OCI-LY3 (cell line): ENCODE measurements around the gene TRIM33.
"Not testable (repeated sequence)": the region's sequence is repeated elsewhere in the genome, so short reads cannot be mapped to it uniquely, and the experiment has no call there.

Experiments used
- H2AFZ ChIP-seq: fragments of 200-600, 300-600 bp; shearing (Covaris generic); 2 replicates; pipeline ENCODE4 v1.6.0; 2014; ENCODE audit warnings: antibody characterized with exemption, low read depth, low read length
- H3K27ac ChIP-seq: fragments of 200-600, 300-600 bp; sonication (generic); 2 replicates; pipeline ENCODE4 v1.5.1; 2014; ENCODE audit warnings: mild to moderate bottlenecking, low read length, moderate library complexity, mixed read lengths
- H3K27me3 ChIP-seq: fragments of 200-600, 300-600 bp; sonication (generic); 2 replicates; pipeline ENCODE4 v1.6.1; 2014; ENCODE audit warnings: low read depth, low read length, mixed read lengths
- H3K36me3 ChIP-seq: fragments of 200-600, 300-600 bp; sonication (generic); replicated peaks from 2 replicates; pipeline ENCODE3; 2014; ENCODE audit warnings: low read depth, low read length, mixed read lengths
- H3K4me1 ChIP-seq: fragments of 300-600, 200-600 bp; sonication (generic); 2 replicates; pipeline ENCODE4 v1.6.1; 2014; ENCODE audit warnings: low read length, mixed read lengths
- H3K4me2 ChIP-seq: fragments of 200-600, 300-600 bp; sonication (generic); 2 replicates; pipeline ENCODE4 v1.6.1; 2014; ENCODE audit warnings: low read length, mixed read lengths
- H3K4me3 ChIP-seq: fragments of 300-600, 200-600 bp; sonication (generic); 2 replicates; pipeline ENCODE4 v1.5.1; 2014; ENCODE audit warnings: antibody characterized with exemption, mild to moderate bottlenecking, low read length, moderate library complexity
- H3K79me2 ChIP-seq: fragments of 300-600, 200-600 bp; shearing (Covaris generic); 2 replicates; pipeline ENCODE4 v1.6.1; 2014; ENCODE audit warnings: mild to moderate bottlenecking, low read length, mixed read lengths
- H3K9ac ChIP-seq: fragments of 300-600, 200-600 bp; shearing (Covaris generic); 2 replicates; pipeline ENCODE4 v1.6.0; 2014; ENCODE audit warnings: mild to moderate bottlenecking, low read length, moderate library complexity
- H3K9me3 ChIP-seq: fragments of 200-600, 300-600 bp; shearing (Covaris generic); 2 replicates; pipeline ENCODE4 v1.6.1; 2014; ENCODE audit warnings: low read length, mixed read lengths; ENCODE audit not compliant: insufficient read depth
- H4K20me1 ChIP-seq: fragments of 200-600, 300-600 bp; sonication (generic); 2 replicates; pipeline ENCODE4 v1.6.1; 2016; ENCODE audit warnings: low read length, mixed read lengths; ENCODE audit not compliant: insufficient read depth
- EZH2phosphoT487 ChIP-seq: fragments of 200-600 bp; shearing (Covaris generic); IDR thresholded peaks from 2 replicates; pipeline ENCODE4 v1.6.1; 2018; ENCODE audit warnings: antibody characterized with exemption, mixed run types, low read depth
- TF ChIP-seq, protein P1 (sequence below): fragments of 200-600, 300-600 bp; sonication (generic); IDR thresholded peaks from 2 replicates; pipeline ENCODE4 v1.5.1; 2014; ENCODE audit warnings: antibody characterized with exemption, low read length, low read depth

The TRIM33 gene

DNA sequence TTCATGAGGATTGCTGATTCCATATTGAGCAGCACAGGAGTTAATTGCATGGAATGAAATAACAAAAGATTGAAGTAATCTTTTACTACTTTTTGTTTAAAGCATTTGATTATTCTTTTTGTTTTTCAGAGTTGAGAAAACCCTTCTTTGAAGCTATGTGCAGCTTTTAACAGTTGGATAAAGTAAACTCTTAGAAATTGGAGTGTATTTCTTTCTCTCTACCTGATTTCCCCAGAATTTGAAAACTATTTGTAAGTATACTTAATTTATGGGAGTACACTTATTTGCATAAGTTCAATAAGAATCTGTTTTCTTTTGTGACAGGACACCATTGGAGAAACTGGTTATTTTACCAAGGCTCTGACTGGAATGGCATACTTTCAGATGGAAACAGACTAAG is 133.6 kb downstream of the TRIM33 start:
- Histone ChIP-seq H3K4me2 (no peak overlapping the region), H3K4me1 (no peaks in the 10 kb centered on the region), H2AFZ (no peak overlapping the region), H3K9ac (no peak overlapping the region), H3K4me3 (no peak overlapping the region), H3K36me3 (no peaks in the 10 kb centered on the region), H3K79me2 (no peaks in the 10 kb centered on the region), H4K20me1 (no peaks in the 10 kb centered on the region), H3K27ac (no peak overlapping the region), H3K9me3 (peaks cover 9% of the 10 kb centered on the region; the same call in 1 of the 2 replicates), H3K27me3 (no peaks in the 10 kb centered on the region)
- TF ChIP-seq, protein P1, sequence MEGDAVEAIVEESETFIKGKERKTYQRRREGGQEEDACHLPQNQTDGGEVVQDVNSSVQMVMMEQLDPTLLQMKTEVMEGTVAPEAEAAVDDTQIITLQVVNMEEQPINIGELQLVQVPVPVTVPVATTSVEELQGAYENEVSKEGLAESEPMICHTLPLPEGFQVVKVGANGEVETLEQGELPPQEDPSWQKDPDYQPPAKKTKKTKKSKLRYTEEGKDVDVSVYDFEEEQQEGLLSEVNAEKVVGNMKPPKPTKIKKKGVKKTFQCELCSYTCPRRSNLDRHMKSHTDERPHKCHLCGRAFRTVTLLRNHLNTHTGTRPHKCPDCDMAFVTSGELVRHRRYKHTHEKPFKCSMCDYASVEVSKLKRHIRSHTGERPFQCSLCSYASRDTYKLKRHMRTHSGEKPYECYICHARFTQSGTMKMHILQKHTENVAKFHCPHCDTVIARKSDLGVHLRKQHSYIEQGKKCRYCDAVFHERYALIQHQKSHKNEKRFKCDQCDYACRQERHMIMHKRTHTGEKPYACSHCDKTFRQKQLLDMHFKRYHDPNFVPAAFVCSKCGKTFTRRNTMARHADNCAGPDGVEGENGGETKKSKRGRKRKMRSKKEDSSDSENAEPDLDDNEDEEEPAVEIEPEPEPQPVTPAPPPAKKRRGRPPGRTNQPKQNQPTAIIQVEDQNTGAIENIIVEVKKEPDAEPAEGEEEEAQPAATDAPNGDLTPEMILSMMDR: no peak
- TF ChIP-seq EZH2phosphoT487: no peak

DNA sequence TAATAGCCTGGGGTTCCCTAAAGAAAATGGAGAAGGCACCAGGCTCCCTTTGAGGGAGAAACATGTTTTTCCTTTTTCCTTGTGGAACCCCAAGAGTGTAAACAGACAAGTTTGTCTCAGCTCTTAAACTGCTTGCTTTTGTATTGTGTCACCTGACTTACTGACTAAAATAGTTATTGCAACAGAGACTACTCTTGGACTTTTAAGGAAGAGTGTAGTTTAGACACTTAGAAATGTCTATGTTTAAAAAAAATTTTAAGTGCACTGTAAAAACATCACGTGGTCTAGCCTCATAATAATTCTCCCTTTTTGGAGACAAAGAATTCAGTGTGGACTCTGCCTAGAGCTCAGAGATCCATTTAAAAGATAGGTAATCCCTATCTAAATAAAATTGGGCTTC is 141.1 kb downstream of the TRIM33 start:
- no peak overlapping the region for H3K9ac ChIP-seq
- H3K9me3 ChIP-seq: no peaks in the 10 kb centered on the region
- H3K36me3 ChIP-seq: no peaks in the 10 kb centered on the region
- TF ChIP-seq, protein P1: no peak
- TF ChIP-seq EZH2phosphoT487: no peak
- no peak overlapping the region for H3K4me2 ChIP-seq
- H3K27me3 ChIP-seq: no peaks in the 10 kb centered on the region
- H3K79me2 ChIP-seq: no peaks in the 10 kb centered on the region
- H3K4me3 ChIP-seq: no peak overlapping the region
- H2AFZ ChIP-seq: no peak overlapping the region
- no peaks in the 10 kb centered on the region for H4K20me1 ChIP-seq
- no peak overlapping the region for H3K27ac ChIP-seq
- no peaks in the 10 kb centered on the region for H3K4me1 ChIP-seq

DNA sequence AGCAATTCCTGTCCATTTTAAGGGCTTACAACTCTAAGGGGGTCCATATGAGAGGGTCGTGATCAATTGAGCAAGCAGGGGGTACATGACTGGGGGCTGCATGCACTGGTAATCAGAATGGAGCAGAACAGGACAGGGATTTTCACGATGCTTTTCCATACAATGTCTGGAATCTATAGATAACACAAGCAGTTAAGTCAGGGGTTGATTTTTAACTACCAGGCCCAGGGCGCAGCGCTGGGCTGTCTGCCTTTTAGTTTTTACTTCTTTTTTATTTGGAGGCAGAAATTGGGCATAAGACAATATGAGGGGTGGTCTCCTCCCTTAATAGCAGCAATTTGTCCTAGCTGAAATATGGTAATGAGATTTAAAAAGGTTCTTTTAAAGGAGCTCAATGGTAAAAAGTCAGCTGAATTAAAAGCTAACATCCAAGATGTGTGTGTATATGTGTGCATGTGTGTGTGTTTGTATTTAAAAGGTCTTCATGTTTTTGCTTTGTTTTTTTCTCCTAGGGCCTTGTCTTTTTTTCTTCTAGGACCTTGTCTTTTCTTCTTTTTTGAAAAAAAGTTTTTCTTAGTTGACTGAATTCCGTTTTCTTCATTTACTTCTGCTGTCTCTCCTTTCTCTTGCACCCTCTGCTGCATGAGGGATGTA is 141.6 kb downstream of the TRIM33 start:
- not testable (repeated sequence) for H3K27me3 ChIP-seq, H3K4me2 ChIP-seq, H3K36me3 ChIP-seq, H3K4me3 ChIP-seq, H3K4me1 ChIP-seq, H3K27ac ChIP-seq, H3K9me3 ChIP-seq, H4K20me1 ChIP-seq, H2AFZ ChIP-seq, H3K79me2 ChIP-seq, H3K9ac ChIP-seq

DNA sequence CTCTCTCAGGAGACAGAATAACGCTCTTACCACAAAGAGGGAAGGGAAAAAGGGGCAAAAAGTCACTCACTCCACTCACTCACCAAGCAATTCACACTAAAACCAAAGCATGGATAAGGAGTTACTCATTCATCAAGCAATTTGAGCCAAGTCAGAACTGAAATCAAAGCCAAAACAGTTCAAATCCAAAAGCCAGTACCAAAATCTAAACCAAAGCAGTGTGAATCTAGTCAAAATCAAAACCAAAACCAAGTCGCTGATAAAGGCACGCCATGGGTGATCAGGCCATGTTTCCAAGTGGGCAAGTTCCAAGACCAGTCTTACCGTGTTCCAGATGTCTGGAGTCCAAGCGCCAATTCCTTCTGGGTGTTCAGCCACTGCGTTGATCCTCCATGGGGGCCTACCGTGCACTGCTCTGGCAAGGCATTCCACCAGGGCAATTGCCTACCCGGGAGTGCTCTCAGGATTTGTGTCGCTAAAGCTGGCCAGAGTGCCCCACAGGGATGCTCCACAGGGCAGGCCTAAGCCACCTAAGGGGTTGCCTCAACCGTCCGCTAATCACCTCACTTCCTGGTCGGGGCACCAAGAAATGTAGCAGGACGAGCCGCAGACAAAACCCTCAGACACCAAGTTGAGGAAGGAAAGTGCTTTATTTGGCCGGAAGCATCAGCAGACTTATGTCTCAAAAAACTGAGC is 142.3 kb downstream of the TRIM33 start:
- Histone ChIP-seq H3K9ac (no peak overlapping the region), H3K4me1 (no peaks in the 10 kb centered on the region), H3K9me3 (no peaks in the 10 kb centered on the region), H3K27ac (no peak overlapping the region), H4K20me1 (no peaks in the 10 kb centered on the region), H3K4me2 (no peak overlapping the region), H3K36me3 (no peaks in the 10 kb centered on the region), H3K4me3 (no peak overlapping the region), H3K27me3 (no peaks in the 10 kb centered on the region), H3K79me2 (no peaks in the 10 kb centered on the region), H2AFZ (no peak overlapping the region)
- TF ChIP-seq, protein P1: no peak
- no peak for TF ChIP-seq EZH2phosphoT487
